LNCAP (cell line): ENCODE data around the gene AKT2.

Experiments used
- TF ChIP-seq, protein P1 (sequence below): fragments of 450-650 bp; IDR thresholded peaks from 2 replicates; pipeline ENCODE4 v1.5.1; 2017; ENCODE audit warnings: mild to moderate bottlenecking

AKT2 gene

GRCh38 chr19:40282209-40282580, 3.0 kb downstream of the AKT2 start:
- TF ChIP-seq, protein P1, sequence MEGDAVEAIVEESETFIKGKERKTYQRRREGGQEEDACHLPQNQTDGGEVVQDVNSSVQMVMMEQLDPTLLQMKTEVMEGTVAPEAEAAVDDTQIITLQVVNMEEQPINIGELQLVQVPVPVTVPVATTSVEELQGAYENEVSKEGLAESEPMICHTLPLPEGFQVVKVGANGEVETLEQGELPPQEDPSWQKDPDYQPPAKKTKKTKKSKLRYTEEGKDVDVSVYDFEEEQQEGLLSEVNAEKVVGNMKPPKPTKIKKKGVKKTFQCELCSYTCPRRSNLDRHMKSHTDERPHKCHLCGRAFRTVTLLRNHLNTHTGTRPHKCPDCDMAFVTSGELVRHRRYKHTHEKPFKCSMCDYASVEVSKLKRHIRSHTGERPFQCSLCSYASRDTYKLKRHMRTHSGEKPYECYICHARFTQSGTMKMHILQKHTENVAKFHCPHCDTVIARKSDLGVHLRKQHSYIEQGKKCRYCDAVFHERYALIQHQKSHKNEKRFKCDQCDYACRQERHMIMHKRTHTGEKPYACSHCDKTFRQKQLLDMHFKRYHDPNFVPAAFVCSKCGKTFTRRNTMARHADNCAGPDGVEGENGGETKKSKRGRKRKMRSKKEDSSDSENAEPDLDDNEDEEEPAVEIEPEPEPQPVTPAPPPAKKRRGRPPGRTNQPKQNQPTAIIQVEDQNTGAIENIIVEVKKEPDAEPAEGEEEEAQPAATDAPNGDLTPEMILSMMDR: no peak

GRCh38 chr19:40281381-40282208, 3.5 kb downstream of the AKT2 start:
- TF ChIP-seq, protein P1: no peak

- TF ChIP-seq, protein P1: no peak
Observed at GRCh38 chr19:40280608-40281221, 4.4 kb downstream of the AKT2 start.

DNA sequence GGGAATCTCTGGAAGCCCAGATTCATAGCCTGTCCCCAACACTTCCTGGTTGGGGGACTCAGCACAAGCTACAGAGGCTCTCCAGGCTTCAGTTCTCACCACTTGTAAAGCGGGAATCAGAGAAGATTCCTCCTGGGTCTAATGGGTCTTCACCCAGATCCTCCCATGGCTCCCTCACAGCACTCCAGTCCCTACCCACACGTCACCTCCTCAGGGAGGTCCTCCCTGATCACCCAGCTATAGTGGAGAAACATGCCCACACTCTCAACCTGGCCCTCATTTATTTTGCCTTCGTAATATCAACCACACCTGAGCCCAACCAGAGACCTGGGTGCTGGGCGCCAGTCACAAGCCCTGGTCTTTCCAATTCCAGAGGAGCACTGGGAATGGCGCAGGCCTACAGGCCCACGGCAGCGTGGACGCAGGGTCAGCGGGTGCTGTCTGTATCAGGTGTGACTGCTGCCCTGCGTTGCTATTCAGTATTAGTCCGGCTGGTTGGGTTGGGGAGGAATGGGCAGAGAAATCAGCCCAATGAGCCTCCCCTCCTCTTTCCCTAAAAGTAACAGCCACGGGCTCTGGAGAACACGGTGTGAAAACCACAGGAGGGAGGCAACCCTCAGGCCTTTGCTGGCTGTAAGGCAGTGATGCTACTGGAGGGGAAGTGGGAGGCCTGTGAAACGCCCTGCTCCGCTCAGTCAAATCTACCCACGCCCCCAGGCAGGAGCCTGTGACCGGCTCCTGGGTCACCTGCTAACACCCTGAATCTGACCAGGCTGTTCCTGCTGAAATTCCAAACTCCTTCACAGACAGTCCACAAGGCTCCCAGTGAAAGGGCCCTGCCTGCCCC, 5.2 kb downstream of the AKT2 start:
- TF ChIP-seq, protein P1: no peak

GRCh38 chr19:40279120-40279551, 6.0 kb downstream of the AKT2 start:
- TF ChIP-seq, protein P1: no peak

DNA sequence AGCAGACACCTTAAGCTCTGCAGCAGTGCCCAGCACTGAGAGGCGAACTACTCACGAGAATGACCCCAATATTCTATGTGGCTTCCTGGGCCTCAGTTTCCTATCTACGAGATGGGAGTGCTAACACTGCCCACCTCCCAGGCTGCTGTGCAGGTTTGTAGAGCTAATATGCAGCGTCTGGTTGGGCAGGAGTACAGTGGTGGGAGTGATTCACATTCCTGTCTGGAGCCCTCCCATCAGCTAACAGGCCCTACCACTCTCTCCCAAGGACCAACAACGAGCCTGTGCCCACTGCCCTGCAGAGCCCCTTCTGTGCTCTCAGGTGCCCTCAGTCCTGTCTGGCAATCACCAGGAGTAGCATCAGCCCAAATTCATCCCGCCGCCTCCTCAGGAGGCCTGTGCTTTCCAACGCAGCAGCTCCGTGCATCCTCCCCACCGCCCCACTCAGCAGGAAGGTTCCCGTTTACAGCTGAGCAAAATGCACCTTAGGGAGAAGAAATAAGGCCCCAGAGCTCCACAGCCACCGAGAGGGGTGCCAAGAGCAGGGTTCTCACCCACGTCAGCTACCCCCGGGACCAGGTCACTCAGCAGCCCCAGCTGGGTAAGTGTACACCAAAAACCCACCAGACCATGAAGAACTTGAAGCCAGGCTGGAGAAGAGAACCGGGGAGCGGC, 6.6 kb downstream of the AKT2 start:
- TF ChIP-seq, protein P1: no peak
